HepG2 (cell line): ENCODE data around the gene HNRNPF. TPM values are rescaled to one million over a fixed set of nuclear protein-coding genes. Genes with fewer than 3 reads are reported as not detected.

Source experiments
- ATF7-NPFF ChIP-seq: sonication (generic); formaldehyde crosslinking; IDR thresholded peaks from 2 replicates; pipeline ENCODE4 v1.8.1; 2023; ENCODE audit warnings: mild to moderate bottlenecking, low read depth, missing genetic modification reagents, moderate library complexity
- POLR2A ChIP-seq, 2 experiments: IDR thresholded peaks; 2 replicates each; pipeline ENCODE4 v1.6.1; 2011; ENCODE audit warnings: low read depth in 2 of 2, low read length in 2 of 2, mild to moderate bottlenecking in 1 of 2, moderate library complexity in 1 of 2; ENCODE audit not compliant: insufficient read depth in 1 of 2
- SRSF4 ChIP-seq: fragments of 200-400 bp; formaldehyde crosslinking; IDR thresholded peaks from one replicate; pipeline ENCODE4 v1.6.1; 2018; ENCODE audit warnings: mild to moderate bottlenecking, low read depth, low read length, moderate library complexity; ENCODE audit not compliant: poor library complexity, severe bottlenecking
- ZNF296 ChIP-seq: sonication (generic); formaldehyde crosslinking; conservative IDR thresholded peaks from 2 replicates; pipeline ENCODE4 v1.5.0; 2020; ENCODE audit warnings: mild to moderate bottlenecking, missing genetic modification reagents
- ZNF570 ChIP-seq: sonication (generic); formaldehyde crosslinking; IDR thresholded peaks from 2 replicates; pipeline ENCODE4 v1.4.0; 2020; ENCODE audit warnings: mild to moderate bottlenecking, missing genetic modification reagents, borderline replicate concordance
- ZNF614 ChIP-seq: IDR thresholded peaks from 2 replicates; pipeline ENCODE4 v1.6.1; 2018; ENCODE audit warnings: missing biosample characterization, missing genetic modification reagents, inconsistent platforms, borderline replicate concordance
- ZNF766 ChIP-seq: sonication (generic); formaldehyde crosslinking; IDR thresholded peaks from 2 replicates; pipeline ENCODE4 v1.5.0; 2020; ENCODE audit warnings: missing genetic modification reagents, borderline replicate concordance
- polyA plus RNA-seq, 8 experiments: library from polyadenylated mRNA; depleted of rRNA in 3 of 8; stranded (reverse) in 7 of 8; unstranded in 1 of 8; fragments of >200 nt; fragmentation: Illumina TruSeq in 4 of 8; extraction: Trizol in 4 of 8; gene quantifications; 2 replicates each; pipeline versions ENCODE4 v1.2.1 to v1.2.3, GENCODE V29; 2011 to 2016; ENCODE audit warnings: low read depth in 4 of 8, missing spikeins in 1 of 8, mixed read lengths in 1 of 8; ENCODE audit not compliant: insufficient read depth in 1 of 8
- total RNA-seq, 5 experiments: library from RNA; depleted of rRNA; stranded (reverse); fragments of >200 nt; fragmentation: Illumina TruSeq; extraction: Trizol; gene quantifications; 2 replicates each; pipeline ENCODE4 v1.2.3, GENCODE V29; 2016; ENCODE audit warnings: low read depth in 1 of 5
- TF ChIP-seq, protein P1 (sequence below): IDR thresholded peaks from 2 replicates; pipeline ENCODE4 v1.6.1; 2016; ENCODE audit warnings: low read depth, borderline replicate concordance
- TF ChIP-seq, protein P2 (sequence below): sonication (generic); formaldehyde crosslinking; IDR thresholded peaks from 2 replicates; pipeline ENCODE4 v1.4.0; 2020; ENCODE audit warnings: missing genetic modification reagents
- TF ChIP-seq, protein P3 (sequence below): IDR thresholded peaks from 2 replicates; pipeline ENCODE4 v1.6.1; 2016; ENCODE audit warnings: mild to moderate bottlenecking, missing biosample characterization, missing genetic modification reagents
- TF ChIP-seq, protein P4 (sequence below): sonication (generic); formaldehyde crosslinking; IDR thresholded peaks from 2 replicates; pipeline ENCODE4 v1.8.0; 2022; ENCODE audit warnings: mild to moderate bottlenecking, missing genetic modification reagents; ENCODE audit not compliant: insufficient replicate concordance
- TF ChIP-seq, protein P5 (sequence below): sonication (generic); formaldehyde crosslinking; IDR thresholded peaks from 2 replicates; pipeline ENCODE4 v1.4.0; 2020; ENCODE audit warnings: low read depth, missing genetic modification reagents

HNRNPF gene
- total and polyA plus RNA-seq, 2 of the 13 experiments (the other 11 are each of a cell fraction or from before 2014, with no cell fraction given): 166 to 308 TPM

DNA sequence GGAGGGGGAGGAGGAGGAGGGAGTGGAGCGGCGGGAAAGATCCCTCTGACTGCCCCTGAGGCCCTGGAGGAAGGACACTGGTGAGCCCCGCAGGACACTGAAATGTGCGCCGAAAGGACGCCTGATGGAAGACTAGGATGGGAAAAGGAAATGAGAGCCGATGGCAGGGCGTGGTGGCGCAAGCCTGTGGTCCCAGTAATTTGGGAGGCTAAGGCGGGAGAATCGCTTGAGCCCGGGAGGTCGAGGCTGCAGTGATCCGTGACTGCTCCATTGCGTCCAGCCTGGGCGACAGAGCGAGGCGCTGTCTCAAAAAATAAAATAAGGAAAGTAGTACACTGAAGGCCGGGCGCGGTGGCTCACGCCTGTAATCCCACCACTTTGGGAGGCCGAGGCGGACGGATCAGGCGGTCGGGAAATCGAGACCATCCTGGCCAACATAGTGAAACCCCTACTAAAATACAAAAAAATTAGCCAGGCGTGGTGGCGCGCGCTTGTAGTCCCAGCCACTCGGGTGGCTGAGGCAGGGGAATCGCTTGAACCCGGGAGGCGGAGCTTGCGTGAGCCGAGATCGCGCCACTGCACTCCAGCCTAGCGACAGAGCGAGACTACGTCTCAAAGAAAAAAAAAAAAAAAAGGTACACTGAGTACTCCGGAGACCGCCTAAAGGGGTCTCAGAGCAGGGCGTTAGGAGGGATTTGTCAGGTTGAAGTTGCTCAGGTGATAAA is 561 bp upstream of the HNRNPF start (continued):
- TF ChIP-seq, protein P1, sequence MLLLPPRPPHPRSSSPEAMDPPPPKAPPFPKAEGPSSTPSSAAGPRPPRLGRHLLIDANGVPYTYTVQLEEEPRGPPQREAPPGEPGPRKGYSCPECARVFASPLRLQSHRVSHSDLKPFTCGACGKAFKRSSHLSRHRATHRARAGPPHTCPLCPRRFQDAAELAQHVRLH: no peak
- TF ChIP-seq ZNF766 (CRISPR knock-in tag) (no peak), ZNF570 (CRISPR knock-in tag) (no peak), SRSF4 (no peak), POLR2A (IDR thresholded peaks at IDR 0.05; ENCODE audit: insufficient read depth in 1 of 2, low read depth in 2 of 2, low read length in 2 of 2) (peak in 1 of 2 experiments; percentile 36; a peak in 2 of 4 replicates), ZNF296 (CRISPR knock-in tag) (peak; percentile 81; the same call in 1 of the 2 replicates), ATF7-NPFF (no peak), ZNF614 (CRISPR knock-in tag) (no peak)
- TF ChIP-seq, protein P2, sequence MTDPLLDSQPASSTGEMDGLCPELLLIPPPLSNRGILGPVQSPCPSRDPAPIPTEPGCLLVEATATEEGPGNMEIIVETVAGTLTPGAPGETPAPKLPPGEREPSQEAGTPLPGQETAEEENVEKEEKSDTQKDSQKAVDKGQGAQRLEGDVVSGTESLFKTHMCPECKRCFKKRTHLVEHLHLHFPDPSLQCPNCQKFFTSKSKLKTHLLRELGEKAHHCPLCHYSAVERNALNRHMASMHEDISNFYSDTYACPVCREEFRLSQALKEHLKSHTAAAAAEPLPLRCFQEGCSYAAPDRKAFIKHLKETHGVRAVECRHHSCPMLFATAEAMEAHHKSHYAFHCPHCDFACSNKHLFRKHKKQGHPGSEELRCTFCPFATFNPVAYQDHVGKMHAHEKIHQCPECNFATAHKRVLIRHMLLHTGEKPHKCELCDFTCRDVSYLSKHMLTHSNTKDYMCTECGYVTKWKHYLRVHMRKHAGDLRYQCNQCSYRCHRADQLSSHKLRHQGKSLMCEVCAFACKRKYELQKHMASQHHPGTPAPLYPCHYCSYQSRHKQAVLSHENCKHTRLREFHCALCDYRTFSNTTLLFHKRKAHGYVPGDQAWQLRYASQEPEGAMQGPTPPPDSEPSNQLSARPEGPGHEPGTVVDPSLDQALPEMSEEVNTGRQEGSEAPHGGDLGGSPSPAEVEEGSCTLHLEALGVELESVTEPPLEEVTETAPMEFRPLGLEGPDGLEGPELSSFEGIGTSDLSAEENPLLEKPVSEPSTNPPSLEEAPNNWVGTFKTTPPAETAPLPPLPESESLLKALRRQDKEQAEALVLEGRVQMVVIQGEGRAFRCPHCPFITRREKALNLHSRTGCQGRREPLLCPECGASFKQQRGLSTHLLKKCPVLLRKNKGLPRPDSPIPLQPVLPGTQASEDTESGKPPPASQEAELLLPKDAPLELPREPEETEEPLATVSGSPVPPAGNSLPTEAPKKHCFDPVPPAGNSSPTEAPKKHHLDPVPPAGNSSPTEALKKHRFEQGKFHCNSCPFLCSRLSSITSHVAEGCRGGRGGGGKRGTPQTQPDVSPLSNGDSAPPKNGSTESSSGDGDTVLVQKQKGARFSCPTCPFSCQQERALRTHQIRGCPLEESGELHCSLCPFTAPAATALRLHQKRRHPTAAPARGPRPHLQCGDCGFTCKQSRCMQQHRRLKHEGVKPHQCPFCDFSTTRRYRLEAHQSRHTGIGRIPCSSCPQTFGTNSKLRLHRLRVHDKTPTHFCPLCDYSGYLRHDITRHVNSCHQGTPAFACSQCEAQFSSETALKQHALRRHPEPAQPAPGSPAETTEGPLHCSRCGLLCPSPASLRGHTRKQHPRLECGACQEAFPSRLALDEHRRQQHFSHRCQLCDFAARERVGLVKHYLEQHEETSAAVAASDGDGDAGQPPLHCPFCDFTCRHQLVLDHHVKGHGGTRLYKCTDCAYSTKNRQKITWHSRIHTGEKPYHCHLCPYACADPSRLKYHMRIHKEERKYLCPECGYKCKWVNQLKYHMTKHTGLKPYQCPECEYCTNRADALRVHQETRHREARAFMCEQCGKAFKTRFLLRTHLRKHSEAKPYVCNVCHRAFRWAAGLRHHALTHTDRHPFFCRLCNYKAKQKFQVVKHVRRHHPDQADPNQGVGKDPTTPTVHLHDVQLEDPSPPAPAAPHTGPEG: no peak
- TF ChIP-seq, protein P3, sequence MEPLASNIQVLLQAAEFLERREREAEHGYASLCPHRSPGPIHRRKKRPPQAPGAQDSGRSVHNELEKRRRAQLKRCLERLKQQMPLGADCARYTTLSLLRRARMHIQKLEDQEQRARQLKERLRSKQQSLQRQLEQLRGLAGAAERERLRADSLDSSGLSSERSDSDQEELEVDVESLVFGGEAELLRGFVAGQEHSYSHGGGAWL (CRISPR knock-in tag): no peak
- TF ChIP-seq, protein P4, sequence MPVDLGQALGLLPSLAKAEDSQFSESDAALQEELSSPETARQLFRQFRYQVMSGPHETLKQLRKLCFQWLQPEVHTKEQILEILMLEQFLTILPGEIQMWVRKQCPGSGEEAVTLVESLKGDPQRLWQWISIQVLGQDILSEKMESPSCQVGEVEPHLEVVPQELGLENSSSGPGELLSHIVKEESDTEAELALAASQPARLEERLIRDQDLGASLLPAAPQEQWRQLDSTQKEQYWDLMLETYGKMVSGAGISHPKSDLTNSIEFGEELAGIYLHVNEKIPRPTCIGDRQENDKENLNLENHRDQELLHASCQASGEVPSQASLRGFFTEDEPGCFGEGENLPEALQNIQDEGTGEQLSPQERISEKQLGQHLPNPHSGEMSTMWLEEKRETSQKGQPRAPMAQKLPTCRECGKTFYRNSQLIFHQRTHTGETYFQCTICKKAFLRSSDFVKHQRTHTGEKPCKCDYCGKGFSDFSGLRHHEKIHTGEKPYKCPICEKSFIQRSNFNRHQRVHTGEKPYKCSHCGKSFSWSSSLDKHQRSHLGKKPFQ (CRISPR knock-in tag): peak; percentile 77
- TF ChIP-seq, protein P5, sequence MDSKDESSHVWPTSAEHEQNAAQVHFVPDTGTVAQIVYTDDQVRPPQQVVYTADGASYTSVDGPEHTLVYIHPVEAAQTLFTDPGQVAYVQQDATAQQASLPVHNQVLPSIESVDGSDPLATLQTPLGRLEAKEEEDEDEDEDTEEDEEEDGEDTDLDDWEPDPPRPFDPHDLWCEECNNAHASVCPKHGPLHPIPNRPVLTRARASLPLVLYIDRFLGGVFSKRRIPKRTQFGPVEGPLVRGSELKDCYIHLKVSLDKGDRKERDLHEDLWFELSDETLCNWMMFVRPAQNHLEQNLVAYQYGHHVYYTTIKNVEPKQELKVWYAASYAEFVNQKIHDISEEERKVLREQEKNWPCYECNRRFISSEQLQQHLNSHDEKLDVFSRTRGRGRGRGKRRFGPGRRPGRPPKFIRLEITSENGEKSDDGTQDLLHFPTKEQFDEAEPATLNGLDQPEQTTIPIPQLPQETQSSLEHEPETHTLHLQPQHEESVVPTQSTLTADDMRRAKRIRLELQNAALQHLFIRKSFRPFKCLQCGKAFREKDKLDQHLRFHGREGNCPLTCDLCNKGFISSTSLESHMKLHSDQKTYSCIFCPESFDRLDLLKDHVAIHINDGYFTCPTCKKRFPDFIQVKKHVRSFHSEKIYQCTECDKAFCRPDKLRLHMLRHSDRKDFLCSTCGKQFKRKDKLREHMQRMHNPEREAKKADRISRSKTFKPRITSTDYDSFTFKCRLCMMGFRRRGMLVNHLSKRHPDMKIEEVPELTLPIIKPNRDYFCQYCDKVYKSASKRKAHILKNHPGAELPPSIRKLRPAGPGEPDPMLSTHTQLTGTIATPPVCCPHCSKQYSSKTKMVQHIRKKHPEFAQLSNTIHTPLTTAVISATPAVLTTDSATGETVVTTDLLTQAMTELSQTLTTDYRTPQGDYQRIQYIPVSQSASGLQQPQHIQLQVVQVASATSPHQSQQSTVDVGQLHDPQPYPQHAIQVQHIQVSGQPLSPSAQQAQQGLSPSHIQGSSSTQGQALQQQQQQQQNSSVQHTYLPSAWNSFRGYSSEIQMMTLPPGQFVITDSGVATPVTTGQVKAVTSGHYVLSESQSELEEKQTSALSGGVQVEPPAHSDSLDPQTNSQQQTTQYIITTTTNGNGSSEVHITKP (CRISPR knock-in tag): peak; percentile 24; the same call in 1 of the 2 replicates
